ENCODE results near the gene RAD9A.
A peak's percentile ranks its signal among the peaks of the same experiment; 100 is the strongest.

The RAD9A gene

GRCh38 chr11:67441731-67442351 is 50.1 kb downstream of the RAD9A start:
- no peaks in the 10 kb centered on the region for H3K27me3 ChIP-seq (ENCODE audit: control insufficient read depth, insufficient read depth, low read length)
- H3K9ac ChIP-seq (ENCODE audit: low read depth, low read length): no peak overlapping the region
- H3K9me3 ChIP-seq (ENCODE audit: control insufficient read depth, insufficient read depth, low read length): no peaks in the 10 kb centered on the region
- no peak overlapping the region for H3K27ac ChIP-seq (ENCODE audit: low read depth, low read length)
- no peak overlapping the region for H3K4me3 ChIP-seq (ENCODE audit: low read depth, low read length)
- H3K36me3 ChIP-seq (ENCODE audit: control insufficient read depth, insufficient read depth, low read length): peaks cover 42% of the 10 kb centered on the region
- peaks cover 10% of the 10 kb centered on the region for H3K4me1 ChIP-seq (ENCODE audit: control insufficient read depth, insufficient read depth, low read length)

- H3K27me3 ChIP-seq (ENCODE audit: control insufficient read depth, insufficient read depth, low read length): no peaks in the 10 kb centered on the region
- H3K9ac ChIP-seq (ENCODE audit: low read depth, low read length): no peak overlapping the region
- H3K4me1 ChIP-seq (ENCODE audit: control insufficient read depth, insufficient read depth, low read length): peaks cover 3% of the 10 kb centered on the region; the same call in 1 of the 2 replicates
- peak overlapping the region; percentile 46 for H3K27ac ChIP-seq (ENCODE audit: low read depth, low read length)
- peaks cover 39% of the 10 kb centered on the region for H3K36me3 ChIP-seq (ENCODE audit: control insufficient read depth, insufficient read depth, low read length)
- H3K4me3 ChIP-seq (ENCODE audit: low read depth, low read length): peak overlapping the region; percentile 70
- H3K9me3 ChIP-seq (ENCODE audit: control insufficient read depth, insufficient read depth, low read length): no peaks in the 10 kb centered on the region
Measured at GRCh38 chr11:67442504-67443404, 51.0 kb downstream of the RAD9A start.

- Histone ChIP-seq H3K36me3 (ENCODE audit: control insufficient read depth, insufficient read depth, low read length) (peaks cover 14% of the 10 kb centered on the region), H3K27me3 (ENCODE audit: control insufficient read depth, insufficient read depth, low read length) (no peaks in the 10 kb centered on the region), H3K4me3 (ENCODE audit: low read depth, low read length) (no peak overlapping the region), H3K9me3 (ENCODE audit: control insufficient read depth, insufficient read depth, low read length) (no peaks in the 10 kb centered on the region), H3K27ac (ENCODE audit: low read depth, low read length) (no peak overlapping the region), H3K4me1 (ENCODE audit: control insufficient read depth, insufficient read depth, low read length) (no peaks in the 10 kb centered on the region), H3K9ac (ENCODE audit: low read depth, low read length) (no peak overlapping the region)
Measured at GRCh38 chr11:67445515-67445914, 53.7 kb downstream of the RAD9A start.

Measured in HUES48 (cell line).